ENCODE results near the gene SEC14L5.
A peak's percentile ranks its signal among the peaks of the same experiment; 100 is the strongest.
"Not testable (repeated sequence)": the region's sequence is repeated elsewhere in the genome, so short reads cannot be mapped to it uniquely, and the experiment has no call there.

SEC14L5 gene

GRCh38 chr16:5042574-5043171 lies 84.5 kb downstream of the SEC14L5 start:
- DNase-seq (ENCODE audit: low read depth), result peak; percentile 17

- DNase-seq (ENCODE audit: low read depth), result no peak
Measured at GRCh38 chr16:5044011-5044540, 85.9 kb downstream of the SEC14L5 start.

GRCh38 chr16:5044581-5044980 lies 86.5 kb downstream of the SEC14L5 start:
- DNase-seq (ENCODE audit: low read depth), result not testable (repeated sequence)

- no peak for DNase-seq (ENCODE audit: low read depth)
Measured at GRCh38 chr16:5045499-5046115, 87.5 kb downstream of the SEC14L5 start.

DNA sequence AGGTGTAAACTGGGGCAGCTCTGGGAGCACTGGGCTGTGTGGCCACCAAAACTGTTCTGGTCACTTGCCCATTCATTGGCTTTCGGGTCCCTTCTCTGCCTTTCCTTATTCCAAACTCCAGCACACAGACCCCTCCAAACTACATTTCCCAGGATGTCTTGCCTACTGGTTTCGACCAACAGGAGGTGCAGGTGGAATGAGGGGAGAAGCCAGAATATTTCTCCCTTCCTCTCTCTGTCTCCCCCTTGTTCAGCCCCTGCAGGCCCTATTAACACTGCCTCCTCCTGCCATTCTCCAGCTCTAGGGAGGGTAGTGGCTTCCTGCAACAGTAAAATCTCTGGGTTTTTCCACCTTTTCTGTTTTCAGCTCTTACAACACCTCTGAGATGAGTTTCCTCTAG lies 88.8 kb downstream of the SEC14L5 start:
- DNase-seq (ENCODE audit: low read depth), result no peak

GRCh38 chr16:5054876-5055865 lies 97.0 kb downstream of the SEC14L5 start:
- DNase-seq (ENCODE audit: low read depth), result no peak

GRCh38 chr16:5056352-5056751 lies 98.2 kb downstream of the SEC14L5 start:
- no peak for DNase-seq (ENCODE audit: low read depth)

DNA sequence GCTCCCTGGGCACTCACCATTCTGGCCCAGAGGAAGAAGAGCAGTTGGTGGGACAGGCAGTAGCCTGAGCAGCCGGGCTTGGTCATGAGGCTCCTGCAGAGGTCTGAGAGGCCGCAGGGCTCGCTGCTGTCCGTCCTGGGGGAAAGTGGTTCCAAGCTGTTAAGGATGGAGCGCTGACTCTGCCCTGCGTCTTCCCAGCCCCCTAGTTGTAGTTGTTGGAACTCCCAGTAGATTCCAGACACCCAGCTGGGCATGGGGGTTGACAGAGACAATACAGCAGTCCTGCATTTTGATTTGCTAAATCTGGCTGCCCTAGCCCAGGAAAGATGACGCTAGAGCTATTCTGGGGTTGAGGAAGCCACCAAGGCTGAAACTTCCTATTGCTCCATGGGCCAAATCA lies 100.3 kb downstream of the SEC14L5 start:
- DNase-seq (ENCODE audit: low read depth), result no peak

DNA sequence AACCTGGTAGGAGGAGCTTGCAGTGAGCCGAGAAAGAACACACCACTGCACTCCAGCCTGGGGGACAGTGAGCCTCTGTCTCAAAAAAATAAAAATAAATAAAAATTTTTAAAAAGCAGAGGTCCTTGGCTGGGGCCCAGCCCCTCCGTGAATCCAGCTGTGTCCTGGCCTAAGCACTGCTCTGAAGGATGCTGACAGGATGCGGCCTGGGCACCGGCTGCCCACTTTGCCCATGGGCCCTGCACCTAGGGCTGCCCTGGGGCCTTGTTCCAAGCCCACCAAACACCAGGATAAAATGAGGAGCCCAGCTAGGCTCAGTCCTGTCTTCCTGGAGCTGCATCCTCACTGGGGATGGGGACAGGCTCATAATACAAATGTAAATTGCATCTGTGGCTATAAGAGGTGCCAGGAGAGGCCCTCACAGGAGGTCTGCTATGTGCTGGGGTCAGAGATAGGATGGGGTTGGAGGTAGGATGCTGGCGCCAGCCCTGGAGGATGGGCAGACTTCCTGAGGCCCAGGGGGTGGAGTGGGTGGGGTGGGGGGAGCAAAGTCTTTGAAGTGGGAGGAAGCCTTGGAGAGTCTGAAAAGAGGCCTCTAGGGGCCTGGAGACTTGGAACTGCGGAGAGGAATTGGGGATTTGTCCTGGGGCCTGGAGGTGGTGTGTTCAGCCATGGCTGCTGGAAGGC lies 101.4 kb downstream of the SEC14L5 start:
- no peak for DNase-seq (ENCODE audit: low read depth)

- no peak for DNase-seq (ENCODE audit: low read depth)
Measured at GRCh38 chr16:5060073-5060641, 102.0 kb downstream of the SEC14L5 start.

DNA sequence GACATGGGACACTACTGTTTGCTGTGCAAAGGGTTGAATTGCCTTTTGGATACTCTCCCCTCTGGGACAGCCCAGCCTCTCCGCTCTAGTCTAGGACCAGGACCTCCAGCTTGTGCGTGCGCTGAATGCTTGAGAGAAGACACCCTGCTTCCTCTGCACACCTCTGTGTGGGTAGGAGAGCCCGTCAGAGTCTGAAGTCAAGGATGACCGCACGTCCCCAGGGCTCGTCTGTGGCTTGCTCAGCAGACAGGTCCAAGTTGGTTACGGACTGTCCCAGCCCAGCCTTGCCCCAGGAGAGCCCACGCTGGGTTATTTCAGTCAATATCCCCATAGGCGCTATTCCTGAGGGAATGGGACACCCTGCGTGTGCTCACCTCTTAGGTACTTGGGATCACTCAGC lies 103.9 kb downstream of the SEC14L5 start:
- no peak for DNase-seq (ENCODE audit: low read depth)

DNA sequence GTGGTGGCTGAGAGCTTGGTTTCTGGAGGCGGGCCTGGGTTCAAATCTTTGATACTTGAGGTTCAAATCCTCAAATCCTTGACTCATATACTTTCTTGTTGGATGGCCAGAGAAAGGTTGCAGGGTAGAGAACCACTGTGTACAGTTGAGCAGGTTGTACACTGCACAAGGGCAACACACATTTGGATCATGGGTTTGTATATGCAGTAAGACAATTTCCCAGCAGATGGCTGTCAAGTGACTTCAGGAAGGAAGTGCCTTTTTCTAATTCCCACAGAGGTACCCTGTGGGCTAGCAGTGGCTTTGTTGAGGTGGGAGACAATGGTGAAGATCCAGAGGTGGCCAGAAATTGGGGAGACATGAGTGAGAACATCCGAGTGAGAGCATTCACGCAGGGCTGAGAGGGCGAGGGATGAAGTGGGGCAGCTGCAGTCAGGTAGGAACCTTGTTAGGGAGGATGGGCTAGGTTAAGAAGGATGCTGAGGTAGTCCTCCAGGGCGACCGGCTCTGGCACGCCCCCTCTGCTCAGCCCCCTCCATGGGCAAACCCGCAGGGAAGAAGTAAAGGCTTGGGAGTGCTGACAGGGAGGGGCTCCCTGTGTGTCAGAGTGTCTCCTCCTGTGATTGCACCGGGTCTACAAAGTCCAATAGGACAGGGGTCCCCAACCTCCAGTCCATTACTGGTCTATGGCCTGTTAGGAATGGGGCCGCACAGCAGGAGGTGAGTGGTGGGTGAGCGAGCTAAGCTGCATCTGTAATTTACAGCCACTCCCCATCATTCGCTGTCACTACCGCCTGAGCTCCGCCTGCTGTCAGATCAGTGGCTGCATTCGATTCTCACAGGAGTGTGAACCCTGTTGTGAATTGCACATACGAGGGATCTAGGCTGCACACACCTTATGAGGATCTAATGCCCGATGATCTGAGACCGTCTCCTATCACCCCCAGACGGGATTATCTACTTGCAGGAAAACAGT lies 104.9 kb downstream of the SEC14L5 start:
- no peak for DNase-seq (ENCODE audit: low read depth)

GRCh38 chr16:5064915-5065314 lies 106.8 kb downstream of the SEC14L5 start:
- DNase-seq (ENCODE audit: low read depth), result no peak

GRCh38 chr16:5065326-5065725 lies 107.2 kb downstream of the SEC14L5 start:
- no peak for DNase-seq (ENCODE audit: low read depth)

- no peak for DNase-seq (ENCODE audit: low read depth)
Measured at GRCh38 chr16:5065813-5066212, 107.7 kb downstream of the SEC14L5 start, which contains the start of gene C16orf89. Gene C16orf89, minus strand, starts transcription at chr16:5065956. Its CDS starts 48 bp downstream, at chr16:5065908.

DNA sequence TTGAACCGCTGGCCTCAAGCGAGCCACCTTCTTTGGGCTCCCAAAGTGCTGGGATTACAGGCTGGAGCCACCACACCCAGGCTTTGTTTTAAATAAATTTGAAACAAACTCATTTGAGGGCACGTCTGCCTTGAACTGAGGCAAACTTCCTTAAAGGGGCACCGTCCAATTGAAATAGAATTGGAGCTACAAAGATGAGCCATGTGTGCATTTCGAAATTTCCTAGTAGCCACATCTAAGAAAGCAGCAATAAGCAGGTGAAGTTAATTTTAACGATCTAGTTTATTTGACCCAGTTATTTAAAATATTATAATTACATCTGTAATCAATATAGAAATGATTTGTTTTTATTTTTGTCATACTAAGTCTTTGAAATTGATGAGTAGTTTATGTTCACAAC lies 108.4 kb downstream of the SEC14L5 start:
- no peak for DNase-seq (ENCODE audit: low read depth)
